ENCODE measurements around the gene CERS6. TPM values are rescaled to one million over a fixed set of nuclear protein-coding genes. Genes with fewer than 3 reads are reported as not detected.

The CERS6 gene
- total RNA-seq, 1 experiment from 2014 or later: 8.3 TPM

GRCh38 chr2:168732506-168732905 lies 276.4 kb downstream of the CERS6 start:
- Histone ChIP-seq H3K4me1 (replicated peaks; ENCODE audit: insufficient read depth) (no peaks in the 10 kb centered on the region), H2AFZ (no peak overlapping the region), H3K9me2 (ENCODE audit: insufficient read depth) (no peaks in the 10 kb centered on the region), H3K4me3 (no peak overlapping the region), H3K4me2 (no peak overlapping the region), H3K36me3 (ENCODE audit: low read depth) (no peaks in the 10 kb centered on the region), H3K27me3 (ENCODE audit: insufficient read depth, low read depth) (no peaks in the 10 kb centered on the region), H4K20me1 (ENCODE audit: insufficient read depth) (no peaks in the 10 kb centered on the region), H3K79me2 (ENCODE audit: low read depth) (no peaks in the 10 kb centered on the region), H3K27ac (no peak overlapping the region), H3F3A (ENCODE audit: insufficient read depth, low read depth) (no peaks in the 10 kb centered on the region), H3K9me3 (ENCODE audit: insufficient read depth, low read depth) (no peaks in the 10 kb centered on the region)
- no peak for DNase-seq
- TF ChIP-seq, protein P1, sequence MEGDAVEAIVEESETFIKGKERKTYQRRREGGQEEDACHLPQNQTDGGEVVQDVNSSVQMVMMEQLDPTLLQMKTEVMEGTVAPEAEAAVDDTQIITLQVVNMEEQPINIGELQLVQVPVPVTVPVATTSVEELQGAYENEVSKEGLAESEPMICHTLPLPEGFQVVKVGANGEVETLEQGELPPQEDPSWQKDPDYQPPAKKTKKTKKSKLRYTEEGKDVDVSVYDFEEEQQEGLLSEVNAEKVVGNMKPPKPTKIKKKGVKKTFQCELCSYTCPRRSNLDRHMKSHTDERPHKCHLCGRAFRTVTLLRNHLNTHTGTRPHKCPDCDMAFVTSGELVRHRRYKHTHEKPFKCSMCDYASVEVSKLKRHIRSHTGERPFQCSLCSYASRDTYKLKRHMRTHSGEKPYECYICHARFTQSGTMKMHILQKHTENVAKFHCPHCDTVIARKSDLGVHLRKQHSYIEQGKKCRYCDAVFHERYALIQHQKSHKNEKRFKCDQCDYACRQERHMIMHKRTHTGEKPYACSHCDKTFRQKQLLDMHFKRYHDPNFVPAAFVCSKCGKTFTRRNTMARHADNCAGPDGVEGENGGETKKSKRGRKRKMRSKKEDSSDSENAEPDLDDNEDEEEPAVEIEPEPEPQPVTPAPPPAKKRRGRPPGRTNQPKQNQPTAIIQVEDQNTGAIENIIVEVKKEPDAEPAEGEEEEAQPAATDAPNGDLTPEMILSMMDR (conservative IDR thresholded peaks at IDR 0.05): no peak
- TF ChIP-seq EZH2 (IDR thresholded peaks at IDR 0.05; ENCODE audit: low read depth): no peak
- BruUV-seq (replicated peaks): no TSS peak
- POLR2A ChIA-PET (ENCODE audit: unreplicated experiment): no interaction called here
- CTCF ChIA-PET: no interaction called here
- intact Hi-C loops (cut with micrococcal nuclease; ENCODE audit: unreplicated experiment): no loop called here

DNA sequence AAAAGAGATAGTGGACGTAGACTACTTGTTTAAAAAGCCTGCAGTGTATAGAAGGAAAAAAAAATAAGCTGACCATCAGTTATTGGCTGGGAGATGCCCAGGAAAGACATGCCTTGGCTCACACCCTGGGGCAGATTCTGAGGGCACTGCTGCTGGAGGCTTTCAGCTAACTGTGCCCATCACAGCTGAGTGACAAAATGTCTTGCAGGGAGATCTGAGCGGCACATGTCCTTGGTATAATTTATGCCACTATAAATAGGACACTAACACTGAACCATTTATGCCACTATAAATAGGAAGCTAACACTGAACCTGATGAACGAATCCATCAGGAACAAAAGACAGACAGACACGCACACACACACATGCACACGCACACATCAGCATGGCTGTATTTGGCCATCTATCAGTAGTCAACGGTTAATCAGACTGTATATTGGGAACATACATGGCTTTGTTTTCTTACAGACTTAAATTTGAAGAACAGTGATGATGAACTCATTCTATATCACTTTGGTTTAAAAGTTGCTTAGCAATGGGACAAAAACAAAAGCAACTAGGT lies 278.2 kb downstream of the CERS6 start:
- no peaks in the 10 kb centered on the region for H4K20me1 ChIP-seq (ENCODE audit: insufficient read depth)
- no peak overlapping the region for H3K4me2 ChIP-seq
- no peaks in the 10 kb centered on the region for H3K36me3 ChIP-seq (ENCODE audit: low read depth)
- DNase-seq: no peak
- no peaks in the 10 kb centered on the region for H3K27me3 ChIP-seq (ENCODE audit: insufficient read depth, low read depth)
- TF ChIP-seq, protein P1 (conservative IDR thresholded peaks at IDR 0.05): no peak
- no peak for TF ChIP-seq EZH2 (IDR thresholded peaks at IDR 0.05; ENCODE audit: low read depth)
- H3K4me1 ChIP-seq (replicated peaks; ENCODE audit: insufficient read depth): no peaks in the 10 kb centered on the region
- no peaks in the 10 kb centered on the region for H3K9me2 ChIP-seq (ENCODE audit: insufficient read depth)
- H3K27ac ChIP-seq: no peak overlapping the region
- ChIA-PET CTCF (no interaction called here), POLR2A (ENCODE audit: unreplicated experiment) (no interaction called here)
- H3K79me2 ChIP-seq (ENCODE audit: low read depth): no peaks in the 10 kb centered on the region
- intact Hi-C loops (cut with micrococcal nuclease; ENCODE audit: unreplicated experiment): no loop called here
- BruUV-seq (replicated peaks): no TSS peak
- H3F3A ChIP-seq (ENCODE audit: insufficient read depth, low read depth): no peaks in the 10 kb centered on the region
- H2AFZ ChIP-seq: no peak overlapping the region
- H3K4me3 ChIP-seq: no peak overlapping the region
- no peaks in the 10 kb centered on the region for H3K9me3 ChIP-seq (ENCODE audit: insufficient read depth, low read depth)

DNA sequence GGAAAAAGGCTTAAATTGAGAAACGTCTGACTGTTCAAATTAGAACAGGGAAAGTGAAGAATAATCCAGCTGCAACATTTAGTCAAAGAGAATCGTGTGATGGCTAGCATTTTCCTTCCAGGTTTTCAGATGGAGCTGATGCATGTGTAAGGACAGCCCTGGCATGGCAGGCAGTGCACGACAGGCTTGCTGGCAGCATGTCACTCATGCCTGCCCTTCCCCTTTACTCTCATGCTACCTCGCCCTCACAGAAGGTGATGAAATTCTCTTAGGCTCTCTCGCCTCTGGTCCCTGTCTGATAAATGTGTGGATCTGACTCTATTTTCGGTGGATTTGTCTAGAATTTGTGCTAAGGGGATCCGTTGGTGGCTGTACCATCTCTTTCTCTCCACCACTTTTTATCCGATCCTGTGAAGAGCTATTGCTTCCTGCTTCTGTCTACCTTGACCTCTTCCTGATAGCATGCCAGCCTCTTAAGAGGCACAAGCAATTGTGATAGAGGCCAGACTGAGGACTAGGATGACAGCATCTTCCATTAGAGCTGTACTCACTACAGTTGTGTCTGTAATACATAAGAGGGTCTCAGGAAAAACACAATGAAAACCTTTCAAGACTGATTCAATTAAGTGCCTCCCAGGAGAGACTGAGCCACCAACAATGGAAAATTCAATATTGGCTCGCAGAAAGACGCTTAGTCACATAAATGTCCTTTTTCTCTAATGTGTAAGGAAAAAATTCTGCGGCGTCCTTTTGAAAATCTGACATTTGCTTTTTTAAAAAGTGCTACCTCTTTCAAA lies 280.8 kb downstream of the CERS6 start:
- no peak for TF ChIP-seq EZH2 (IDR thresholded peaks at IDR 0.05; ENCODE audit: low read depth)
- TF ChIP-seq, protein P1 (conservative IDR thresholded peaks at IDR 0.05): no peak
- Histone ChIP-seq H3K79me2 (ENCODE audit: low read depth) (no peaks in the 10 kb centered on the region), H3F3A (ENCODE audit: insufficient read depth, low read depth) (no peaks in the 10 kb centered on the region), H3K4me2 (no peak overlapping the region), H3K9me2 (ENCODE audit: insufficient read depth) (no peaks in the 10 kb centered on the region), H3K27me3 (ENCODE audit: insufficient read depth, low read depth) (no peaks in the 10 kb centered on the region), H3K27ac (no peak overlapping the region), H3K4me1 (replicated peaks; ENCODE audit: insufficient read depth) (no peaks in the 10 kb centered on the region), H3K4me3 (no peak overlapping the region), H3K36me3 (ENCODE audit: low read depth) (no peaks in the 10 kb centered on the region), H2AFZ (no peak overlapping the region), H3K9me3 (ENCODE audit: insufficient read depth, low read depth) (no peaks in the 10 kb centered on the region), H4K20me1 (ENCODE audit: insufficient read depth) (no peaks in the 10 kb centered on the region)
- ChIA-PET CTCF (no interaction called here), POLR2A (ENCODE audit: unreplicated experiment) (no interaction called here)
- intact Hi-C loops (cut with micrococcal nuclease; ENCODE audit: unreplicated experiment): no loop called here
- DNase-seq: no peak
- no TSS peak for BruUV-seq (replicated peaks)
